ENCODE results near the gene MAGI1.

The MAGI1 gene

DNA sequence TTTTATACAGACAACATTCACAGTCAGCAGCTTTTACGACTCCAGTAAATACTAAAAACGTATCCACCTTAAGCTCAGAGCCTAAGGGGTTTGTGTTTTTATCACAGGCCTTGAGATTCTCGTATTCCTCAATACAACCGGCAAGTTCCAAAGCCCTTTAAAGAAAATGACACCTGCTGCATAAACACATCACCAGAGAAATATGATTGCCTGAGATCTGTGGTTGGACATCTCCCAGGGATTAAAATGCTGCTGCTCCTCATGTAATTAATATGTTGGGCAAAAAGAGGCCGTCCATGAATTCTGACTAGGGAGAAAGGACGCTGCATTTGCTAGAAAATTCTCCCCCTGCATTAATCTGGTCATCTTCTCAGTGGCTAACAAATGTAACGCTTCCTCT is 544.8 kb downstream of the MAGI1 start:
- no peak for DNase-seq

DNA sequence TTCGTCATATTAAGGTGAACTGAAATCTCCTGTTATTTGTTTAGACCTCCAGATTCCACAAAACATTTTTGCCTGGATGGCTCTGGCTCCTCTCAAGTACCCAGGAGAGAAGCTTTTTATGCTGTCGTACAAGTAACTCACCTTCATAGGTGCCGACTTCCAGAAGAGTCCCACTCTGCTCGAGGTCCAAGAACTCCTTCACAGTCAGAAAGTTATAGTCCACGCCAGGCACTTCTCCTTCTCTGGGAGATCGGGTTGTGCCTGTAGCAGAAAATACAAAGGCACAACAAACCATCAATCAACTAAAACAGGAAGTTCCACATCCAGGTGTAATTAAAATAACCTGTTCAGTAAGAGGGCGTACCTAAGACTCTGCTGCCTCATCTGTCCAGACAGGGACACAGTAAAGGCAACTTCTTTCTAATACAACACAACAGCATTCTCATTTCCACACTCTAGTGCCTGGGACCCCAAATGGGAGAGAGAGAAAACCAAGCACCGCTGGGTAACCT is 545.3 kb downstream of the MAGI1 start:
- no peak for DNase-seq

DNA sequence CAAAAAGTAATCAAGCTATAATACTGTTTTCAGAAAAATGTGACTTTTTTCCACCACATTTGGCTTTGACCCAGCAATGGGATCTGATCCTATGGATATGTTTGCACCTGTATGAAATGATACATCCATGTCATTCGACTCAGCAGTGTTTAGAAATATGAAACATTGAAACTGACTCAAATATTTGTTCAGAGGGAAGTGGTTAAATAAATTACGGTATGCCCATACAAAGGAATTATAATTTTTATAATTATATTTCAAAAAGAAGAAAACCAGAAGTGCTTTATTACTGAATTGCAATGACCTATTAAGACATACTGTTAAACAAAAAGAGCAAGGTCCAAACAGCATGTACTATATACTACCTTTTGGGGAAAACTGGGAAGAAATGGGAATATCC is 546.5 kb downstream of the MAGI1 start:
- no peak for DNase-seq

DNA sequence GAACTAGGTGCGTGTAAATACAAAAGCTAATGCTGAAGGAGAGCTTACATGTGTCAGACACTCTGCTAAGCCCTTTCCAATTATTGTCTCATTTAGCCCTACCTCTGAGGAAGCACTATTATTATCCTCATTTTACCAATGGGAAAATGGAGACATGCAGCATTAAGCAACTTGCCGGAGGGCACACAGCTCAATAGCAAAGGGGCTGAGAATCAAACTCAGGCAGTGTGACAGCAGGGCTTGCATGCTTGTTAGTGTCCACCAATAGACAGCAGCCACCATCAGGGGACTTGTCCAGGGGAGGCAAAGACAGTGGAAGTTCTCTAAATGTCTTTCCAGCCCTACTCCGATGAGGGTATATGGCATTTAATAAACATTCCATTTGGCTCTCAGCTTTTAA is 548.6 kb downstream of the MAGI1 start:
- DNase-seq = no peak

DNA sequence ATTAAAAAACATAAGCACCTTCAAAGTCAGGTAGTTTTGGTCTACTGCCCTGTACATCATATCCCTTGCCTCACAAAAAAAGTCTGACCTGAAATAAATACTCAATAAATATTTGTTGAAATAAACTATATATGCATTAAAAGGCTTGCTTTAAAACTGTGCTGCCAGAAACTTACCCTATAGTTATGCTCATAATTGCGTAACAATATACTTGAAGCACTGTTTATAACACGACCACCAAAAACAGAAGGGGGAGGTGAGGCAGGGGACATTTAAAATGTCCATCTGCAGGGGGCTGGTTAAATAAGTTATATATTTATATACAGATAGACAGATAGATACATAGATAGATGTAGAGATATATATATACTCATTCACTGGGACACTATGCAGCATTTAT is 549.5 kb downstream of the MAGI1 start:
- no peak for DNase-seq

DNA sequence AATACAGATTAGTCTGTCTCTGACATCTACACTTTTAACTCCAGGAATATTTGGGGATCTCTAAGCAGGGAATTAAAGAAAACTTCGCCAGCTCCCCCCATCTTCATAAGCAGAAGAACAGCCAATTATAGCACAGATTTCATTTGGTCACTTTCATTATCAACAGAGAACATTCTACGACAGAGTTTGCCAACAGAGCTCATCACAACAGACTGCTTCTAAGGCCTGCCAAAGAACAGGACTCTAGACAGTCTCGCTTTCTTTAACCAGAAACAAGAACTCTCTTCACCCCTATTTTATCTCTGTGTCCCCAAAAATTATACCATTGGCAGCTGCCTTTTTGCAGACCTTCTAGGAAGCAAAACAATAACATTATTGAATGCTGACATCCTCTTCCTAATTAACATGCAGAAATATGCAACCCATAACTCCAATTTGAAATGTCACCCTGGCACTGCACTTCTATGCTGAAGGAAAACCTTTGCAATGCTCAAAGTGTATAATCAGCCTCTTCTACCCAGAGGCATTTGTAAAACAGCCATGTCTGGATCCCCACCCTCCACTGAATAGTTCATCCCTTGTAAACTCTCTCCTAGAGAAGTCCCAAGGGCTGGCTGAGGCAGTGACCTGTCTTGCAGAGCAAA is 552.8 kb downstream of the MAGI1 start:
- DNase-seq = no peak

DNA sequence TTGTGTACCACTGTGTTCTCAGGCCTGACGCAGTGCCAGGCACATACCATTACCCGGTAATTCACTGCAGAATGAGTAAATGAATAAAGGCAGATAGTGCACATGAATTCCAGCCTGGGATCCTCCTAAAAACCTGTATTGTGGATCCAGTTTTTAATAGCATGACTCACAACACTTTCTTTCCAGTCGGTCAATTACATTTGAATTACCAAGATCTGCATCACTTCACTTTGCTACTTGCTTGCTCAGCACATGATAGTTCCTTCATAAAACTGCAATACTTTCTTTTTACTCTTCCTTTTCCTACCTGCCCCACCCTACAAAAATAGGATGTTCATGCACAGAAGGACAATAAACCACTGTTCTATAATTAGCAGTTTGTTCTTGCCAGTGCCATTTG is 553.8 kb downstream of the MAGI1 start:
- DNase-seq = no peak

DNA sequence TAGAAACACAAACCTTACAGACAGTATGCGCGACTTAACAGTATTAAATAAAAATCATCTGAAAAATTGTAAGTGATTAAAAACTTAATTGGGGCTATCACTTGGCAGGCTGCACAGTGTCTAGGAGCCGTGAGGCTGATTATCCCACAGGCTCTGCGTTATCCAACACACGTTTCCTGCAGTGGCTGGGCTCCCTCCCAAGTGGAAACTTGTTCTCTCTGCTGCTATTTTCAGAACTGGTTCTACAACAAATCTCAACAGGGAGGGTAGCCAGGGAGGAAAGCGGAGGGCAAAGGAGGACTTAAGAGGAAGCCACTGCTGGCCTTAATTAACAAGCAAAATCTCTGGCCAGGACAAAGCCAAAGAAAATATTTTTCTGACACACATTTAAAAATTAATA is 555.2 kb downstream of the MAGI1 start:
- peak; percentile 18 for DNase-seq

DNA sequence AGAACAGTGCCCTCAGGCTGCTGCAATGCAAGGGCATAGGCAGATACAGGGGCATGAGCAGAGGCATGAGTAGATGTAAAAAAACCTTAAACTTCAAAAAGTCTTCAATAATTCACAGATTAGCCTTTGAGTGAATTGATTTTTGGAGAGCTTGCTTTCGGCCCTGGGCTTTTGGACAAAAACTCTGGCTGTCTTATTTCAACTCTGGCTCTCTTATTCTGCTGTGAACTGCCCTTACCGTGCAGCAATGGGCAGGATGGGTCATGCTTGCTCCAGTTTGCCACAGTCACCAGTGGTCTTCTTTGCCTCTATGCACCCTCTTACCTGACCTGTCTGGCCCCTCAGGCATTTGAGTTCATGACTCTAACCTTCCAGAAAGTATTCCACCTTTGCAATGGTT is 555.7 kb downstream of the MAGI1 start:
- no peak for DNase-seq

DNA sequence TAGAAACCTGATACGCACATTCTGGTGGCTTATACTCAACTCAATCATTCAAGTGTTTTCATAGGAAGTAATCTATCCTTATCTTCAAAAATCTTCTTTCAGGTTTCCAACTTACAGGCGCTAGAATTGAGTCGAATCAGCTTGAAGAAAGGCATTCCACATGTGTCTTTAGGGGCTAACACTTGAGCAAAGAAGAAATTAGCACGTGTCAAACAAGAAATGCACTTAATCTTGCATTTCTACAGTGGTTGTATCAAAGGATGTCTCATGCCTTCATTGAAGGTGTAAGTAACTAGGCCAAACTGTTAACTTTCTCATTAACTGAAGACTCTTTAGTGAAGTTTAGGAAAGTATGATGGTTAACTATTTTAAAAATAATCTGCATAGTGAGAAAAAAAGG is 557.6 kb downstream of the MAGI1 start:
- DNase-seq = no peak

DNA sequence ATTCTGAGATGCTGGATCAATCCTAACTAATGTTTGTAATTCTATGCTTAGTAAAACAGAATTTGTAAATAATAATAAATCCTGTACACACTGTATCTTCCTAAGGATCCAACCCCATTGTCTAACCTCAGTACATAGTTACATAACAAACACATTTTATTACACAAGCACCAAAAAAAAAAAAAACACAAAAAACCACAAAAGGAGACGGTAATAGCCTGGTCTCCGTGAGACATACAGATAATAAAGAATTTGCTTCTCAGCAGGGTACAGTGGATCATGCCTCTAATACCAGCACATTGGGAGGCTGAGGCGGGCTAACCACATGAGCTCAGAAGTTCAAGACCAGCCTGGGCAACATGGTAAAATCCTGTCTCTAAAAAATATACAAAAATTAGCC is 558.7 kb downstream of the MAGI1 start:
- no peak for DNase-seq

DNA sequence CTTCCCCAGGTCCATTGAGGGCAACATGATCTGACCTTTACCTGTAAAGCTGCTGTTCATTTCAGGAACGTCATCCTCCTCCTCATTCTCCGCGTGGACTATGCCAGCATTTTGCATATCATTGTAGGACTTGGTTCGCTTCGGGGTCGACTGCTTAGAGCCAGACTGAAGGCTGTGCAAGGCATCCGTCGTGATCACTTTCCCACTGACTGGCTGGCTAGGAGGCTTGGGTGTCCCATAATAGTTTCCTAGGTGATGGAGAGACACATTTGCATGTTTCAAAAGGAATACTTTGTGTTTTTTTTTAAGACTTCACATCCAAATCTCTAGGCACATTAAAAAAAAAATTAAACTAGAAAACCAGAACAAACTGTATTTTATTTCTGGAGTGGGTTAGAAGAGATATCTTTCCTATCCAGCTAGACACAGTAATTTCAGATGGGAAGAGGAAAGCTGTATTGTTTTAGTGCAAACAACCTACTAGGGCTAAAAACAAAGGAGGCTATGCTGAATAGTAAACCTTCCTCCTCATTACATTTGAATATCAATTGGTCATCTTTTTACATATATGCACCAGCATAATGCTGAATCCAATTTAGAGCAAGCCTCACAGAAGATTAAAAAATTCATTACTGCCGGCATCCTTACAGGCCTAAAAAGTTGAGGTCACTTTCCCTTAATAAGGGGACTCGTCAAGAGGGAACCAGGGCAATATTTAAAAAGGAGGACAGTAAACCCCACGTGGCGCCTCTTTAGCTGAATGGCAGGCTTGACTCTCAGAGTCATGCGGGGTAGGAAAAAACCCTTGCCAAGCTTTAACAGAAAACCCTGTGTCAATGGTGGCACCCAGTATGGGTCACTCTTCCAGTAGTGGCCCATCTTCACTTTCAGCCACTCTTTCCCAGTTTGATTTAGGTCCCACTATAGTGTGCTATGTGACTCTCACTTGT is 559.9 kb downstream of the MAGI1 start:
- DNase-seq = no peak

DNA sequence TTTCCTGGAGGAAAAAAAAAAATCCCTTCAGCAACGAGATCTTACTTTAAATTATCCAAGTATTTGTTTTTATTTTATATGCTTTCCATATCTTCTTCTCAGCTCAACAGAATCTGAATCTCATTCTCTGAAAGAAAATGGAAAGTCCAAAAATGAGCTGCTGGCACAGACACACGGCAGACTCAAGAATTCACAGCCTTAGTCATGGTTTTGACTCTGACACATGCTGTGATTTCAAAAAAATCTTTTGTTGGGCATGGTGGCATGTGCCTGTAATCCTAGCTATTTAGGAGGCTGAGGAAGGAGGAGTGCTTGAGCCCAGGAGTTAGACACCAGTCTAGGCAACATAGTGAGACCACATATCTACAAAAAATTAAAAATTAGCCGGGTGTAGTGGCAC is 565.0 kb downstream of the MAGI1 start:
- DNase-seq = no peak

DNA sequence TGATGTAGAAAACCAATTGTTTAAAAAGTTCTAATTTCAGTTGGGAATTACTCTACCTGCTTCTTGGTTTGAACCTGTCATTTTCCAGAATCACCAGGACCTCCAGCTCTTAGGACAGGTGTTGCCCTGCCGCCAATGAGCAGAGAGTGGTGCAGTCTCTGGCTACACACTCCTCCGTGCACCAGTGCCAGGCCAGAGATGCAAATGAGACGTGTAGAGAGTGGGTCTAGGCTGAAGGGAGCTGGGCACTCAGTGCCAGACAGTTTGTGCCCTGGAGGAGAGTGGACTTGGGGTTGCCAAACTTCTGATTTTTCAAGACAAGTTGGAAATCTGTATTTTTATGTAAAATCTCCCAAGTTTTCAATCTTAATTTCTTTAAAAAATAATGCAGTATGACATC is 566.2 kb downstream of the MAGI1 start:
- no peak for DNase-seq

DNA sequence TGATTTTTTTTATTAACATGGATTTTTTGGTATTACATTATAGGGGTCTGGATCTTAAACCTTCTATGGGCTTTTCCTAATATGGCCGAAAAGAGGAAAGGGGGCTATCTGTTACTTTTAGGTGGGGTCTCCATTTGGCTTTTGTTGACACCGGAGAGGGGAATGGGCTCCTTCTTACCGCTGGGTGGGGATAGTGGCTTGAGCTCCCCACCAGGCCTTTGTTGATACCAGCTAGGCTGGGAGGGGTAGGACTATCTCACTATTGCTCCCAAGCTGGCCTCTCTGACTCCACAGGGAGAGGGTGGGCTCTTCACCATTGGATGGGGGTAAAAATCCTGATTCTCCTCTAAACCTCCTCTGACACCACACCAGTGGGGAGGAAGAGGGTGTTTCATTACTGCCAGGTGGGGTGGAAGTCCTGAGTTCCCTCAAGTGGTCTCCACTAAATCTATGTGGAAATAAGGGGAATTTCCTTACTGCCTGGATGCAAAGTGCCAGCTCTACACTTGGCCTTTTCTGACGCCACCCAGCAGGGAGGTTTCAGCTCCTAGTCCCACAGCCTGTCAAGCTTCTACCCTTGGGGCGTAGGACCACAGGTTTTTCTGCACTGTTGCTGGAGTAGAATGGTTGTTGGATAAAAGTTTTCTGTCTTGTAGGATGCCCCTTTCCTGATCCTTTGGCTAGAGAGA is 572.3 kb downstream of the MAGI1 start:
- no peak for DNase-seq

DNA sequence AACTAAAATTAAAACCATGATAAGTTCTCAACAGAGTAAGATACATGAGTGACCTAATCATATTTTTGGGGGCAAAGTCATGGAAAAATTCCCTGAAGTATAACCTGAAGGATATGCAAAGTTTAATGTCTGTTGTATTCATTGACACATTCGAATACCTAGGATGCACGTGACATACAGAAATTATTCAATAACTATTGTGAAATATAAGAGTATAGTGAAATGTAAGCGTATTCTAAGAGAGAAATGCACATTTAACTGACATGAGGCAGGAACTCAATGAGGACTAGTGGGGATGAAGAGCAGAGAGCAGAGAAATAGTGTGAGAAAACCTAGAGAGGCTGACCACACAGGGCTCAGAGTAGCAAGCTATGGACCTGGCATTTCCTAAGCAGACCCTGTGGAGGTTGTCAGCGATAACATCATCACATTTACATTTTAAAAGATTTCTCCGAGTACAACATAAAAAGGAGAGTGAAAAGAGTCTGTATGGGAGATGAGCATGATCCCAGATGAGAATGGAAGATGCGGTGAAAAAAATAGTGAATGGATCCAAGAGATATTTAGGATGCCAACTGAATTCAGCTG is 588.8 kb downstream of the MAGI1 start:
- no peak for DNase-seq

DNA sequence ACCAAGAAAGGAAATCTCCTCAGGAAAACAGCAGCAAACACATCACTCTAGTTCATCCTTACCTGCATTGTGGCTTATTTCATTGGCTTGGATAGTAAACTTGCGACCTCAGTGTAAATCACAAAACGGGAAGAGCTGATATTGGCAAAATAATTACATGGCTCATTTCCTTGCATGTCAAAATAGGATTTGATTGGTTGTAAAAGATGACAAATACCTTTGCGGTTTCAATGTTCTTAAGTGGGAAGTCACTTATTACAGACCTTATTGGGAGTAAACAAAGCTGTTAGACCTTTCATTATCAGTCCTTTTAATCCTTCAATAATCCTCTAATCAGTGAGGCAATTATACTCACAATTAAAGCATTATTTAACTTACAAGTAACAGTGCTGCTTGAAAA is 590.6 kb downstream of the MAGI1 start:
- DNase-seq = no peak

DNA sequence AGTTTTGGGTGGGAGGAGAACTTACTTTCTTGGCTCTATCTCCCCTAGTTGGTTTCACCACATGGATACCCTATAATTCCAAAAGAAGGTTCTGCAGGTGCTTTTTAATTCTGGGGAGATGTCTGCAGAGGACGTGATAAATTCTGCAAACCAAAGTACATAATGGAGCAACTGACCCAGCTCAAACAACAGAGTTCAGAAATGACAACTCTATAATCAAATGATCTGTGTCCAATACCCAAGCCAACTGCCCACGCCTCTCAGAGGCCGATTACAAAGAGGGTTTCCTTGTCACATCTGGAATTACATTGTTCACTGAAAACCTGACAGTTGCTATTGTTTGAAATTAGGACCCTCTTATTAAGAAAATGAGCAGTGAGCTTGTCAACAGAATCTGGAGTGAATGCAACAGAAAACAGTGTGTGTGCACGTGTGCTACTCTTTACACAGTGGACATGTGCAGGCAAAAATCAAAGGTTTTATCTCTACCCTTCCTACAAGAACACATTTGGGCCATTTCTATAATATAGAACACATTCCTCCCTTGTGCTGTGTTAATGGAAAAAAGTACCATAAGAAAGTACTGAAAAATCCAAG is 593.0 kb downstream of the MAGI1 start:
- no peak for DNase-seq

DNA sequence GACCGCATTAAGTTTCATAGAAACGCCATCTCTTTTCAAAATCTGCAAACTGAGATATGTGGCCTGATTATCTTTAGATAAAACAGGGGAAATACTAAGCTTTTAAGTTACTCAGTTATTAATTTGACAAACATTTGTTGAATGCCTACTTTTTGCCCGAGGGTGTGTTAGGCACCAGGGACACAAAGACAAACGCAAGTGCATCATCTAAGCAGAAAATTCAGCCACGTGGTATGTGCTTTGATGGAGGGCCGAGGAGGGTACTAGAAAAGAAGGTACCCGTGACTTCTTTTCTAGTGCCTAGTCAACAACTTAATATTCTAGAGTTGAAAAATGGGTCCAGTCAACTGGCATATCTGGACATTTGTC is 594.3 kb downstream of the MAGI1 start:
- DNase-seq = no peak

DNA sequence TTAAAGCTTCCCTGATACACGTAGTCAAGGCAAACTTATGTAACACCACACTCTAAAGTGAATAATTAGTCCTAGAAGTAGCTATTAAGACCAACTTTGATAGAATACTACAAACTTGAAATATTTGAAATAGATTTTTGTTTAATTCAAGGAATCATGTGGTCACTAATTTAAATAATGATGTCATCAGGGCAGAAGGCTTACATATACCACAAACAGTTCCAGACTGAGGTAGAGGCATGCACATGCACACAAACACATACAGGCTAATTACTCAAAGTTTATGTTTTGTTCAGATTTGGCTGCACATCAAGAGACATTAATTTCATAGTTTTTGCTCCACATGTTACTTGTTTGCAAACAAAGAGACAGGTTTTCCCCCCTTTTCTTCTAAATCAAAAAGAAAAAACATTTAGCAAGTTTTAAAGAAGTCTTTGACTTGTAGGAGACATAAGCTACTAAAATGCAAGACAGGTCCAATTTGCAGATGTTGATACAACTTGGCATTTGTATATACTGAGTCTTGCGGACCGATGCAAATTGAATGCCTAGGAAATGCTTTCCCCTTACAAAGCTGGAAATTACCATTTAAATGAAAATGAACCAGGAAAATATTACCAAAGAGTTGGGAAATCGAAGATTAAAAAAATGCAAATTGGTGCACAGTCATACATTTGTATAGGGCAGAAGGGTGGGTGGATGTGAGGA is 594.8 kb downstream of the MAGI1 start:
- DNase-seq = no peak

DNA sequence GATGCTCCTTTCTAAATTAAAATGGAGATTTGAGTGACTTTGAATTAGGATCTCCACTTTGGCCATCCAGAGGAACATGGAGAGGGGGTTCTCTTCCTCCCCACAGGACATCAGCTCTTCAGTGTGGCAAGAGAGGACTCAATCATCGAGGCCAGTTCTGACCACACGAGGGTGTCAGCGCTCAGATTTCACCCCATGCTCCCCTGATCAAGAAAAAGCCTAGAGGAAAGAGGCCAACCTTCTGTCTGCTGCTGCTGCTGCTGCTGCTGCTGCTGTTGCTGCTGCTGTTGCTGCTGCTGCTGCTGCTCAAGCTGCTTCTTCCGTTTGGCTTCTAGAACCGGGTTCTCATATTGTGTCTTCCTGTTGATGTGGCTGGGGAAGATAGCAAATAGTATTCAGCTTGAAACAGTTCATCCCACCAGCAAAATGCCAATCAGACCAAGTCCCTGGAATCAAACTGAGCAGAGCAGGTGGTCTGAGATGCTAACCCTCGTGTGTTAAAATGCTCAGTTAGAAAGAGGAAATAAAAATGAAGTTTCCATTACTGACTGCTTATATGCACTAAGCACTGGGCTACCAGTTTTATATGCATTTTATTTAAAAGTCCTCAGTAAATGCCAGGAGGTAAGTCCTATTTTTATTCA is 599.0 kb downstream of the MAGI1 start:
- no peak for DNase-seq

DNA sequence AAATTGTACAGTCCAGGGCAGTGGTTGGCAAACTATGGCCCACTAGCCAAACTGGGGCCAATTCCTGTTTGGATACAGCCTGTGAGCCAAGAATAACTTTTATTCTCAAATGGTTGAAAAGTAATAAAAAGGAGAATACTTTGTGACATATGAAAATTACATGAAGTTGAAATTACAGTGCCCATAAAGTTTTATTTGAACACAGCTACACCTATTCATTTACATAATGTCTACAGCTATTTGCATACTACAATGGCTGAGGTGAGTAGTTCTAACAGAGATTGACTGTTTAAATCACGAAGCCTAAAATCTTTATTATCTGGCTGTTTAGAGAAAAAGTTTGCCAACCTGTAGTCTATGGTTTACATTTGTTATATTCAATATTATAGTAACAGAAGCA is 600.1 kb downstream of the MAGI1 start:
- no peak for DNase-seq

All from NCI-H2029 treated with DMSO at 0.1 percent for 48 hours (cell line).